ENCODE results near the gene DAW1. TPM values are rescaled to one million over a fixed set of nuclear protein-coding genes. Genes with fewer than 3 reads are reported as not detected.
A peak's percentile ranks its signal among the peaks of the same experiment; 100 is the strongest.

The DAW1 gene
- total and polyA plus RNA-seq, 3 donors from 2014 or later, result 25.2 to 105 (median 31.2) TPM

GRCh38 chr2:227884511-227884947 lies 13.1 kb downstream of the DAW1 start:
- WGBS, 2 donors, result 17 to 20% methylated on average over 6 of the region's 6 CpGs
- DNase-seq, result peak; percentile 87

DNA sequence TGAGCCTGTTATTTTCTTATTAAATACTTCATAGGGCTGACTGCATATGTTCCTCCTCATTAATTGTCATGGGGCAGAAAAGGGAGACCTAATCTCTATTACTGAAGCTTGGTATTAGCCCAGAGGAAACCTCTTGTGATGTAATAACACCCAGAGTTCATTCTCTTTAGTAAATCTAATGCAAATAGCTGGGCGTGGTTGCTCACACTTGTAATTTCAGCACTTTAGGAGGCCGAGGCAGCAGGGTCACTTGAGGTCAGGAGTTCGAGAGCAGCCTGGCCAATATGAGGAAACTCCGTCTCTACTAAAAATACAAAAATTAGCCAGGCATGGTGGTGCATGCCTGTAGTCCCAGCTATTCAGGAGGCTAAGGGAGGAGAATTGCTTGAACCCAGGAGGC lies 14.7 kb downstream of the DAW1 start:
- TF ChIP-seq CTCF (IDR thresholded peaks at IDR 0.05) (no peak), POLR2A (IDR thresholded peaks at IDR 0.05) (no peak)
- H3K4me3 ChIP-seq, result no peak overlapping the region
- no peaks in the 10 kb centered on the region for H3K27me3 ChIP-seq
- H3K36me3 ChIP-seq (ENCODE audit: low read depth, missing control alignments), result no peaks in the 10 kb centered on the region
- no peak for DNase-seq
- WGBS, 2 donors, result 83% methylated on average over 4 of the region's 4 CpGs
- H3K4me1 ChIP-seq, result no peaks in the 10 kb centered on the region
- intact Hi-C loops (cut with DNase I; ENCODE audit: low total_unique reads), result no loop called here
- no peaks in the 10 kb centered on the region for H3K9me3 ChIP-seq
- no peak overlapping the region for H3K27ac ChIP-seq

More at GRCh38 chr2:227884511-227884947, 13.1 kb downstream of the DAW1 start:
- no peaks in the 10 kb centered on the region for H3K27me3 ChIP-seq
- no peaks in the 10 kb centered on the region for H3K9me3 ChIP-seq
- H3K27ac ChIP-seq, result no peak overlapping the region
- intact Hi-C loops (cut with DNase I; ENCODE audit: low total_unique reads), result no loop called here
- no peaks in the 10 kb centered on the region for H3K4me1 ChIP-seq
- no peak overlapping the region for H3K4me3 ChIP-seq
- TF ChIP-seq POLR2A (IDR thresholded peaks at IDR 0.05), result no peak
- TF ChIP-seq CTCF (IDR thresholded peaks at IDR 0.05), result peak in 2 of 3 experiments; percentile 24 to 75
- no peaks in the 10 kb centered on the region for H3K36me3 ChIP-seq (ENCODE audit: low read depth, missing control alignments)

- Histone ChIP-seq H3K4me3 (no peak overlapping the region), H3K9me3 (no peaks in the 10 kb centered on the region), H3K36me3 (ENCODE audit: low read depth, missing control alignments) (no peaks in the 10 kb centered on the region), H3K27ac (no peak overlapping the region), H3K4me1 (no peaks in the 10 kb centered on the region), H3K27me3 (no peaks in the 10 kb centered on the region)
- 51 to 62% methylated on average over 4 to 5 of the region's 5 CpGs for WGBS, 2 donors
- peak; percentile 26 for DNase-seq
- TF ChIP-seq POLR2A (IDR thresholded peaks at IDR 0.05), result no peak
- TF ChIP-seq CTCF (IDR thresholded peaks at IDR 0.05), result no peak
- intact Hi-C loops (cut with DNase I; ENCODE audit: low total_unique reads), result no loop called here
Measured at GRCh38 chr2:227888289-227888688, 16.9 kb downstream of the DAW1 start.

DNA sequence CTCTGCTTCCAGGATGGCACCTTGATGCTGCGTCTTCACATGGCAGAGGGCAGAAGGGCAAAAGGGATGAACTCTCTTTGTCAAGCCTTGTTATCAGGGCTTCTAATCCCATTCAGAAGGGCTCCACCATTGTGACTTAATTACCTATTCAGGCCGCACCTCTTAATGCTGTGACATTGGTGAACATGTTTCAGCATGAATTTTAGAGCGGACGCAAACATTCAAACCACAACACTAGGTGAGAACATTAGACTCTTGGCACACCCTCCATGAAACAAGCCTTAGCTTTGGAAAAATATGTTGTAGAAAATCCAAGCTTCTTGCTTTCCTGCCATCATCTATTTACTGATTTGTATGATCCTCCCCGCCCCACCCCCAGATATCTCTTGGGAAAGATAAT lies 17.9 kb downstream of the DAW1 start:
- intact Hi-C loops (cut with DNase I; ENCODE audit: low total_unique reads), result no loop called here
- no peak for TF ChIP-seq POLR2A (IDR thresholded peaks at IDR 0.05)
- no peak for TF ChIP-seq CTCF (IDR thresholded peaks at IDR 0.05)
- no peaks in the 10 kb centered on the region for H3K9me3 ChIP-seq
- 86 to 93% methylated on average over 5 of the region's 5 CpGs for WGBS, 2 donors
- H3K4me1 ChIP-seq, result no peaks in the 10 kb centered on the region
- H3K27ac ChIP-seq, result no peak overlapping the region
- no peak overlapping the region for H3K4me3 ChIP-seq
- H3K36me3 ChIP-seq (ENCODE audit: low read depth, missing control alignments), result no peaks in the 10 kb centered on the region
- DNase-seq, result no peak
- H3K27me3 ChIP-seq, result no peaks in the 10 kb centered on the region

GRCh38 chr2:227890495-227891079 lies 19.2 kb downstream of the DAW1 start:
- intact Hi-C loops (cut with DNase I; ENCODE audit: low total_unique reads), result no loop called here
- Histone ChIP-seq H3K27me3 (no peaks in the 10 kb centered on the region), H3K27ac (no peak overlapping the region), H3K36me3 (ENCODE audit: low read depth, missing control alignments) (no peaks in the 10 kb centered on the region), H3K4me3 (no peak overlapping the region), H3K4me1 (no peaks in the 10 kb centered on the region), H3K9me3 (no peaks in the 10 kb centered on the region)
- WGBS, 2 donors, result 8 to 13% methylated on average over 2 of the region's 2 CpGs
- no peak for DNase-seq
- no peak for TF ChIP-seq POLR2A (IDR thresholded peaks at IDR 0.05)
- peak in 2 of 3 experiments; percentile 39 to 73 for TF ChIP-seq CTCF (IDR thresholded peaks at IDR 0.05)

Data from testis (tissue), 3 donors.